Muscle layer of colon (tissue), 2 donors: Measurements from ENCODE around the gene TTC9C.
A peak's percentile ranks its signal among the peaks of the same experiment; 100 is the strongest.
"Not testable (repeated sequence)": the region's sequence is repeated elsewhere in the genome, so short reads cannot be mapped to it uniquely, and the experiment has no call there.

ENCODE experiments used
- H3K27ac ChIP-seq: one replicate; pipeline ENCODE4 v1.7.0; 2013; ENCODE audit warnings: low read depth, mild to moderate bottlenecking, low read length, moderate library complexity
- H3K27me3 ChIP-seq, 2 donors: one replicate each; pipeline ENCODE4 v1.7.0; 2013; ENCODE audit warnings: low read length in 2 of 2, mild to moderate bottlenecking in 2 of 2; ENCODE audit not compliant: insufficient read depth in 2 of 2, control insufficient read depth in 1 of 2
- H3K36me3 ChIP-seq: one replicate; pipeline ENCODE4 v1.7.0; 2013; ENCODE audit warnings: mild to moderate bottlenecking, low read length; ENCODE audit not compliant: insufficient read depth
- H3K4me1 ChIP-seq: one replicate; pipeline ENCODE4 v1.7.0; 2013; ENCODE audit warnings: mild to moderate bottlenecking, low read length; ENCODE audit not compliant: insufficient read depth
- H3K4me3 ChIP-seq, 2 donors: one replicate each; pipeline ENCODE4 v1.7.0; 2013; ENCODE audit warnings: low read length in 2 of 2, low read depth in 1 of 2, mild to moderate bottlenecking in 1 of 2, moderate library complexity in 1 of 2
- H3K9ac ChIP-seq: one replicate; pipeline ENCODE4 v1.7.0; 2013; ENCODE audit warnings: low read length
- H3K9me3 ChIP-seq: one replicate; pipeline ENCODE4 v1.7.0; 2013; ENCODE audit warnings: mild to moderate bottlenecking, low read length
- donor health status: abdominal sarcoma.
- donor health status: Adenocarcinoma of cecum.

Gene TTC9C

DNA sequence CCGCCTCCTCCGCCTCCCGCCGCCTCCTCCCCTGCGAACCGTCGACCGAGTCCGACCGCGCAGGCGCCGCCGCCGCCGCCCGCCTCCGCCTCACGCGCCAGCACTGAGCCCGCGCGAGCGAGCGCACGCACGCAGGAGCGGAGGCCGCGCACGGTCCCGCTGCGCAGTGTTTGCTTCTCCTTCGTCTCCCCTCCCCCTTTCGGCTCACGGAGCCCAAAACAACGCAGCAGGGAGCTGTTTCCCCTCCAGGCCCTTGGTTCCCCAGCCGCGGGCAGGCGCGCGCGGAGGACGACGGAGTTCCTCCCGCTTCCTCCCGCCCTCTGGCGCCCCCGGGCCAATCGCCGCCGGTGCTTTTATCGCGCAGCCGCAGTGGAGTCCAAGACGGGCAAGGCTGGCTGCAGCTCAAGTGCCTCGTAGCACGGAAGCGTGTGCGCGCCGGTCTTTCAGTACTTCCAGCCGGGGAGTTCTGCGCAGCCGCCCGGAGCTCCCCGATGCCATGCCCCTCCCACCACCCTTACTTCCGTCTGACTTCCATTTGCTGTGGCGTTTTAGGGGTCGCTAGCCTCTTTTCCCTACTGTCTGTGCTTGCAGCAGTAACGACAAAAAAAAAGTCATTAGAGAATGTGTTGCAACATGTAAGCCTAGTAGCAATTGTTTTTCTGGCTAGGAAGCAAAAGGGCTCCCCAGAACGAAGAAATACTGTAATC is 968 bp upstream of the TTC9C start, which contains the start of gene HNRNPUL2:
TSS of gene HNRNPUL2 (minus strand) at position 293 of the 707 bp plus-strand sequence. CDS start 301 bp downstream, outside the sequence.
- peak within 1 kb of the TSS; percentile 90 for H3K27ac ChIP-seq
- peak within 1 kb of the TSS; percentile 66 to 94 for H3K4me3 ChIP-seq
- peaks cover 20% of the 10 kb centered on the region for H3K36me3 ChIP-seq
- H3K9me3 ChIP-seq = no peaks in the 10 kb centered on the region
- peaks cover 40% of the 10 kb centered on the region for H3K4me1 ChIP-seq
- H3K9ac ChIP-seq = peak within 1 kb of the TSS; percentile 95
- no peaks in the 10 kb centered on the region for H3K27me3 ChIP-seq

DNA sequence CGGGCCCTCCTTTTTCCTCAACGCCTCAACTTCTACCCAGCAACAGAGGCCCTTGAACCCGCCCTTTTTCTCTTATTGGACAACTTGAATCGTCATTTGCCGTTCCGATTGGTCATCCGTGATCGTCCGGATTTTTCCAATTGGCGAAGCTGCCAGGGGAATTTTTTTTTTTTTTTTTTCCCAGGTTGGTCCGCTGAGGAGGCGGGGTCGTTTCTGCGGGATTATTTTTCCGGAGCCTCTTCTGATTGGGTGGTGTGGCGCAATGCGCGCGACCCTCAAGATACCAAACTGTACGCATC is 465 bp upstream of the TTC9C start:
- Histone ChIP-seq H3K27me3 (no peaks in the 10 kb centered on the region), H3K9me3 (no peaks in the 10 kb centered on the region), H3K4me3 (peak overlapping the region; percentile 61 to 94), H3K36me3 (peaks cover 18% of the 10 kb centered on the region), H3K9ac (peak overlapping the region; percentile 86), H3K4me1 (peaks cover 40% of the 10 kb centered on the region), H3K27ac (peak overlapping the region; percentile 90)

DNA sequence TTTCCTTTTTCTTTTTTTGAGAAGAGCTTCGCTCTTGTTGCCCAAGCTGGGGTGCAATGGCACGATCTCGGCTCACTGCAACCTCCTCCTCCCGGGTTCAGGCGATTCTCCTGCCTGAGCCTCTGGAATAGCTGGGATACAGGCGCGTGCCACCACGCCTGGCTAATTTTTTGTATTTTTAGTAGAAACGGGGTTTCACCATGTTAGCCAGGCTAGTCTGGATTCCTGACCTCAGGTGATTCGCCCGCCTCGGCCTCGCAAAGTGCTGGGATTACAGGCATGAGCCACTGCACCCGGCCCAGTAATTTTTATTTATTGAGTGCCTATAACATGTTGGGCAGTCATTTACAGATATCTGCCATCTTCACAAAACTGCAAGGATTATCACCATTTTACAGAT is 1.8 kb downstream of the TTC9C start:
- Histone ChIP-seq H3K4me1 (peaks cover 22% of the 10 kb centered on the region), H3K36me3 (peaks cover 14% of the 10 kb centered on the region), H3K4me3 (peak overlapping the region in 1 of 2 donors; percentile 24)
- H3K27ac ChIP-seq, H3K27me3 ChIP-seq, H3K9ac ChIP-seq, H3K9me3 ChIP-seq: not testable (repeated sequence)

DNA sequence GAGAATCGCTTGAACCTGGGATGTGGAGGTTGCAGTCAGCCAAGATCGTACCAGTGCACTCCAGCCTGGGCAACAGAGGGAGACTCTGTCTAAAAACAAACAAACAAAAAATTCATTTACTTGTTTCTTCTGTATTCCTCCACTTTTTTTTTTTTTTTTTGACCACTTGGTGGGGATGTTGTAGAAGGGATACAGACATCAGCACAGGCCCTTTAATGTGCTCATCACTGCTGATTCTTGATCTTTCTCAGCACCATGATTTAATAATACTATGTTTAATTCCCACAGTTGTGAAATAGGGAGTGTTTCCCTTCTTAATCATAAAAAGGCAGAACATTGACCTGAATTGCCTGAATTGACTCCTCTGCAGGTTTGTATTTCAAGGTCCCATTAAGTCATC is 4.5 kb downstream of the TTC9C start:
- Histone ChIP-seq H3K27me3 (no peaks in the 10 kb centered on the region), H3K4me1 (peaks cover 11% of the 10 kb centered on the region), H3K9ac (no peak overlapping the region), H3K9me3 (no peaks in the 10 kb centered on the region), H3K27ac (no peak overlapping the region), H3K36me3 (peaks cover 20% of the 10 kb centered on the region), H3K4me3 (no peak overlapping the region)

DNA sequence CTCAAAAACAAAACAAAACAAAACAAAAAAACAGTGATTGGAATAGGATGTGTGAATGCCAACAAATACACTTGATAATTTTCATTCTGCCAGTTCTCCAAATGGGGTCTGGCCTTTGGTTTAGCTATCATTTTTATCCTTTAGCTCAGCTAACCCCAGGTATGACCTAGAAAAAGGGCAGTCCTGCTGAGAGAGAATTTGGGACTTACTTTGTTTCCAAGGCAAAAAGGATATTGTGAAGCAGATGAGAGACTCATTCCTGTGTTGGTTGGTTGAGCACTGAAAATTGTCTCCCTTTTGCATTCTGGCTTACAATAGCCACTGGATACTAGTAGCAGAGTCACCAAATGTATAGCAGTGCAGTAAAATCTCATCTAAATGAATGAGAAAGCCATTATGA is 8.9 kb downstream of the TTC9C start:
- Histone ChIP-seq H3K9ac (no peak overlapping the region), H3K4me3 (no peak overlapping the region), H3K9me3 (no peaks in the 10 kb centered on the region), H3K36me3 (peaks cover 35% of the 10 kb centered on the region), H3K27ac (no peak overlapping the region), H3K27me3 (no peaks in the 10 kb centered on the region), H3K4me1 (no peaks in the 10 kb centered on the region)

- Histone ChIP-seq H3K9me3 (no peaks in the 10 kb centered on the region), H3K9ac (no peak overlapping the region), H3K27ac (no peak overlapping the region), H3K4me3 (no peak overlapping the region), H3K36me3 (peaks cover 14% of the 10 kb centered on the region), H3K4me1 (peaks cover 8% of the 10 kb centered on the region), H3K27me3 (no peaks in the 10 kb centered on the region)
Observed at GRCh38 chr11:62747475-62748160, 19.3 kb downstream of the TTC9C start.

- not testable (repeated sequence) for H3K9ac ChIP-seq, H3K4me3 ChIP-seq, H3K27me3 ChIP-seq, H3K9me3 ChIP-seq, H3K27ac ChIP-seq
- H3K36me3 ChIP-seq = peaks cover 21% of the 10 kb centered on the region
- H3K4me1 ChIP-seq = peaks cover 18% of the 10 kb centered on the region
Observed at GRCh38 chr11:62749931-62750330, 21.6 kb downstream of the TTC9C start.

GRCh38 chr11:62752177-62752785 is 24.0 kb downstream of the TTC9C start:
- no peak overlapping the region for H3K4me3 ChIP-seq
- H3K9ac ChIP-seq = no peak overlapping the region
- no peaks in the 10 kb centered on the region for H3K27me3 ChIP-seq
- H3K9me3 ChIP-seq = no peaks in the 10 kb centered on the region
- H3K27ac ChIP-seq = no peak overlapping the region
- H3K4me1 ChIP-seq = peaks cover 18% of the 10 kb centered on the region
- peaks cover 21% of the 10 kb centered on the region for H3K36me3 ChIP-seq

DNA sequence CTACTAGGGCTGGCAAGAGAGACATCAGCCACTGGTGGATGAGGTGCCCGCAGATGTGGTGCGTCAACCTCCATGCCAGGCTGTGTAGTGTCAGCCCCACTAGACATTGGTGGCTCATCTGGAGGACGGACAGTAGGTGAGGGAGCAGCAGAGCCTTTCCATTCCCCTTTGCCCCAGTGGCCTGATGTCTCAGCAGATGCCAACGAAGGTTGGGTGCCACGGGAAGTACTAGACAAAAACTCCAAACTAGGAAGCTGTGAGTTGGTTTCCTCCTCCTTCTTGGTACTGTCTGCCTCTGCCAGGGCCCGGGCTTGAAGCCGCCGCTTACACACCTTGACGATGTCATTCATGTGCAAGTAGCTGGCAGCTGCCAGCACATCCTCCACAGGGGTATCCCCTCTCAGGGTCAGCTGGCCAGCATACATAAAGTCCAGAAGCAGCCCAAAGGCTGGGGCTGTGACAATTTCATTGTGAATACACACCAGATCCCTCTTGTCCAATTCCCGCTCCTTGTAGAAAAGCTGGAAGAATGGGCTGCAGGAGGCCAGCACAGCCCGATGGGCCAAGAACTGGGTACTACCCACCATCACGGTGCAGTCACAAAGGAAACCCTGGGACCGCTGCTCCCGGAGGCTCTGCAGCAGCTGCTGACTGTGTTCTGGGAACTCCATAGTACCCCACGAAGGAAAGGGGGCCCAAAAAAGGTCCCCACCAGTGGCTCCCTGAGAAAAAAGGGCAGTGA is 24.9 kb downstream of the TTC9C start:
- Histone ChIP-seq H3K9ac (no peak overlapping the region), H3K36me3 (peaks cover 21% of the 10 kb centered on the region), H3K27ac (peak overlapping the region; percentile 94)

GRCh38 chr11:62753736-62754603 is 25.7 kb downstream of the TTC9C start, which contains the start of gene ZBTB3:
Gene ZBTB3, minus strand, starts transcription at chr11:62754160. Its CDS starts 496 bp downstream, at chr11:62753664.
- Histone ChIP-seq H3K4me1 (peaks cover 18% of the 10 kb centered on the region), H3K27me3 (no peaks in the 10 kb centered on the region), H3K27ac (peak within 1 kb of the TSS; percentile 94), H3K9ac (peak within 1 kb of the TSS; percentile 68), H3K36me3 (peaks cover 20% of the 10 kb centered on the region), H3K4me3 (peak within 1 kb of the TSS; percentile 78 to 92), H3K9me3 (no peaks in the 10 kb centered on the region)

More for the DNA sequence above, 24.9 kb downstream of the TTC9C start:
- Histone ChIP-seq H3K4me3 (peak overlapping the region; percentile 78 to 92), H3K9me3 (no peaks in the 10 kb centered on the region), H3K4me1 (peaks cover 18% of the 10 kb centered on the region), H3K27me3 (no peaks in the 10 kb centered on the region)
